Upper lobe of left lung (tissue), 6 donors: ENCODE measurements around the gene BHMT. TPM values are rescaled to one million over a fixed set of nuclear protein-coding genes. Genes with fewer than 3 reads are reported as not detected.

Source experiments
- ATAC-seq, 2 donors: fragments of 200-7000 bp; cut with Tn5 transposase; one replicate each; pipeline ENCODE4 v1.9.1; 2022; ENCODE audit warnings: mild to moderate bottlenecking in 2 of 2, moderate library complexity in 2 of 2; ENCODE audit not compliant: low FRiP score in 2 of 2
- DNase-seq, 2 donors: peaks; one replicate each; pipeline ENCODE4 v3.0.0-alpha.2; 2019 to 2020
- H3K27ac ChIP-seq, 4 donors: fragments of 200-600 bp; sonication (generic); one replicate each; pipeline ENCODE4 v1.5.1; 2016 to 2019
- H3K27me3 ChIP-seq, 4 donors: fragments of 200-600 bp; sonication (generic); one replicate each; pipeline ENCODE4 v1.5.1; 2017 to 2019
- H3K36me3 ChIP-seq, 4 donors: fragments of 200-600 bp; sonication (generic); one replicate each; pipeline ENCODE4 v1.5.1; 2016 to 2019
- H3K4me1 ChIP-seq, 4 donors: fragments of 200-600 bp; sonication (generic); one replicate each; pipeline ENCODE4 v1.5.1; 2018 to 2019
- H3K4me3 ChIP-seq, 4 donors: fragments of 200-600 bp; sonication (generic); one replicate each; pipeline ENCODE4 v1.5.1; 2017 to 2019; ENCODE audit warnings: mild to moderate bottlenecking in 2 of 4, moderate library complexity in 1 of 4
- H3K9me3 ChIP-seq, 4 donors: fragments of 200-600 bp; sonication (generic); one replicate each; pipeline ENCODE4 v1.5.1; 2018 to 2019
- EP300 ChIP-seq, 4 donors: sonication (generic); formaldehyde crosslinking; IDR thresholded peaks; one replicate each; pipeline ENCODE4 v1.5.1; 2017; ENCODE audit warnings: antibody characterized with exemption in 4 of 4, control low read depth in 2 of 4
- POLR2A ChIP-seq, 4 donors: fragments of 450-650 bp; IDR thresholded peaks; one replicate each; pipeline ENCODE4 v1.5.1; 2016 to 2017; ENCODE audit warnings: antibody characterized with exemption in 4 of 4, mild to moderate bottlenecking in 2 of 4
- POLR2AphosphoS5 ChIP-seq, 2 donors: sonication (generic); formaldehyde crosslinking; IDR thresholded peaks; one replicate each; pipeline ENCODE4 v1.5.1; 2017; ENCODE audit warnings: antibody characterized with exemption in 2 of 2
- WGBS, 2 donors: methylation state at CpG; one replicate each; pipeline ENCODE4 v1.1.5; 2017 to 2018; 5-methylcytosine and 5-hydroxymethylcytosine counted together
- total RNA-seq, 6 donors: library from RNA; depleted of rRNA in 4 of 6; stranded (reverse); fragments of >200 nt in 4 of 6; gene quantifications; one replicate each; pipeline versions ENCODE4 v1.1.0 to v1.2.1, GENCODE V29; 2016 to 2021
- TF ChIP-seq, protein P1 (sequence below), 6 experiments: fragments of 450-650 bp in 4 of 6; fragments of 200-600 bp in 2 of 6; sonication (generic) in 2 of 6; IDR thresholded peaks; one replicate each; pipeline ENCODE4 v1.5.1; 2016 to 2019; ENCODE audit warnings: antibody characterized with exemption in 6 of 6
- donor health status: DM: no; HTN: no; CAD: no; lungs with moderate emphysema.
- donor health status: DM: no; HTN: yes; CAD: no; lungs with severe emphysema.

Gene BHMT, protein sequence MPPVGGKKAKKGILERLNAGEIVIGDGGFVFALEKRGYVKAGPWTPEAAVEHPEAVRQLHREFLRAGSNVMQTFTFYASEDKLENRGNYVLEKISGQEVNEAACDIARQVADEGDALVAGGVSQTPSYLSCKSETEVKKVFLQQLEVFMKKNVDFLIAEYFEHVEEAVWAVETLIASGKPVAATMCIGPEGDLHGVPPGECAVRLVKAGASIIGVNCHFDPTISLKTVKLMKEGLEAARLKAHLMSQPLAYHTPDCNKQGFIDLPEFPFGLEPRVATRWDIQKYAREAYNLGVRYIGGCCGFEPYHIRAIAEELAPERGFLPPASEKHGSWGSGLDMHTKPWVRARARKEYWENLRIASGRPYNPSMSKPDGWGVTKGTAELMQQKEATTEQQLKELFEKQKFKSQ
- total RNA-seq, result 1 to 10 TPM in 1 of 6 donors, under 1 TPM in 2, not detected in 3; 0.26 to 1.4 (median 0.84) TPM

DNA sequence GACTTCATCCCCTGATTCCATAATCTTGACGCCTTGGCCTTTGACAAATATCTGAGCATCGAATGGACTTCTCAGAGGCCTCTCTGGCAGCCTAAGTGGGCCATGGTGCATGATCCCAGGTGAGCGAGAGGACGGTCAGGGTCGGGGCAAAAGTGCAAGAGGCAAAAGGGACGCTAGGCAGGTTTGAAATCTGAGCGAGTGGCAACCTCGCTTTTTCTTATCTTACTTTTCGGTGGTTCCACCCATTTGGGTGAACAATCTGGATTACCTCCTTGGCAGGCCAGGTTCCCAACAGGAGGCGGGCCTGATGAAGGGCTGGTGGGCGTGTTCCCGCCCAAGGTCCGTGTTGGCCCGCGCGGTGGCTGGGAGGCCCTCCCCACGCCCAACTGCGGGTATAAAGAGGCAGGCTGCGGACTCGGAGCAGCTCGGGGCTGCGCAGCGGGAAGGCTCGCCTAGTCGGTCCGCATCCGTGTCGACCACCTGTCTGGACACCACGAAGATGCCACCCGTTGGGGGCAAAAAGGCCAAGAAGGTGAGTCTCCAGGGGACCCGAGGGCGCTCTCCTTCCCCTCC is at the start of gene BHMT:
Gene BHMT (plus strand): TSS at position 423 of the 573 bp plus-strand sequence. CDS start 77 bp downstream, at position 500.
- H3K4me1 ChIP-seq, result peaks cover 0 to 10% (median 2%) of the 10 kb centered on the region in 4 donors
- peak within 1 kb of the TSS in 1 of 4 donors; percentile 8 for H3K4me3 ChIP-seq
- ATAC-seq (peak; percentile 24 to 38), DNase-seq (peak in 1 of 2 donors; percentile 72)
- no peak for TF ChIP-seq POLR2A (IDR thresholded peaks at IDR 0.05)
- TF ChIP-seq EP300 (IDR thresholded peaks at IDR 0.05), result no peak
- no peak for TF ChIP-seq POLR2AphosphoS5 (IDR thresholded peaks at IDR 0.05)
- TF ChIP-seq, protein P1, sequence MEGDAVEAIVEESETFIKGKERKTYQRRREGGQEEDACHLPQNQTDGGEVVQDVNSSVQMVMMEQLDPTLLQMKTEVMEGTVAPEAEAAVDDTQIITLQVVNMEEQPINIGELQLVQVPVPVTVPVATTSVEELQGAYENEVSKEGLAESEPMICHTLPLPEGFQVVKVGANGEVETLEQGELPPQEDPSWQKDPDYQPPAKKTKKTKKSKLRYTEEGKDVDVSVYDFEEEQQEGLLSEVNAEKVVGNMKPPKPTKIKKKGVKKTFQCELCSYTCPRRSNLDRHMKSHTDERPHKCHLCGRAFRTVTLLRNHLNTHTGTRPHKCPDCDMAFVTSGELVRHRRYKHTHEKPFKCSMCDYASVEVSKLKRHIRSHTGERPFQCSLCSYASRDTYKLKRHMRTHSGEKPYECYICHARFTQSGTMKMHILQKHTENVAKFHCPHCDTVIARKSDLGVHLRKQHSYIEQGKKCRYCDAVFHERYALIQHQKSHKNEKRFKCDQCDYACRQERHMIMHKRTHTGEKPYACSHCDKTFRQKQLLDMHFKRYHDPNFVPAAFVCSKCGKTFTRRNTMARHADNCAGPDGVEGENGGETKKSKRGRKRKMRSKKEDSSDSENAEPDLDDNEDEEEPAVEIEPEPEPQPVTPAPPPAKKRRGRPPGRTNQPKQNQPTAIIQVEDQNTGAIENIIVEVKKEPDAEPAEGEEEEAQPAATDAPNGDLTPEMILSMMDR (IDR thresholded peaks at IDR 0.05), result no peak
- H3K27me3 ChIP-seq, result peaks cover 0 to 13% (median 11%) of the 10 kb centered on the region in 4 donors
- no peaks in the 10 kb centered on the region for H3K9me3 ChIP-seq
- H3K36me3 ChIP-seq, result no peaks in the 10 kb centered on the region
- H3K27ac ChIP-seq, result no peak within 1 kb of the TSS
- 31 to 63% methylated on average over 11 to 30 of the region's 32 CpGs for WGBS, 2 donors

- WGBS, 2 donors, result 96 to 100% methylated on average over 3 of the region's 3 CpGs
- DNase-seq (no peak), ATAC-seq (no peak)
- Histone ChIP-seq H3K27ac (no peak overlapping the region), H3K27me3 (no peaks in the 10 kb centered on the region), H3K36me3 (no peaks in the 10 kb centered on the region), H3K4me3 (no peak overlapping the region), H3K9me3 (no peaks in the 10 kb centered on the region), H3K4me1 (no peaks in the 10 kb centered on the region)
- TF ChIP-seq EP300 (IDR thresholded peaks at IDR 0.05), result no peak
- TF ChIP-seq POLR2AphosphoS5 (IDR thresholded peaks at IDR 0.05), result no peak
- TF ChIP-seq POLR2A (IDR thresholded peaks at IDR 0.05), result no peak
- TF ChIP-seq, protein P1 (IDR thresholded peaks at IDR 0.05), result no peak
Measured at GRCh38 chr5:79062436-79062835, 49.2 kb upstream of the BHMT start.

DNA sequence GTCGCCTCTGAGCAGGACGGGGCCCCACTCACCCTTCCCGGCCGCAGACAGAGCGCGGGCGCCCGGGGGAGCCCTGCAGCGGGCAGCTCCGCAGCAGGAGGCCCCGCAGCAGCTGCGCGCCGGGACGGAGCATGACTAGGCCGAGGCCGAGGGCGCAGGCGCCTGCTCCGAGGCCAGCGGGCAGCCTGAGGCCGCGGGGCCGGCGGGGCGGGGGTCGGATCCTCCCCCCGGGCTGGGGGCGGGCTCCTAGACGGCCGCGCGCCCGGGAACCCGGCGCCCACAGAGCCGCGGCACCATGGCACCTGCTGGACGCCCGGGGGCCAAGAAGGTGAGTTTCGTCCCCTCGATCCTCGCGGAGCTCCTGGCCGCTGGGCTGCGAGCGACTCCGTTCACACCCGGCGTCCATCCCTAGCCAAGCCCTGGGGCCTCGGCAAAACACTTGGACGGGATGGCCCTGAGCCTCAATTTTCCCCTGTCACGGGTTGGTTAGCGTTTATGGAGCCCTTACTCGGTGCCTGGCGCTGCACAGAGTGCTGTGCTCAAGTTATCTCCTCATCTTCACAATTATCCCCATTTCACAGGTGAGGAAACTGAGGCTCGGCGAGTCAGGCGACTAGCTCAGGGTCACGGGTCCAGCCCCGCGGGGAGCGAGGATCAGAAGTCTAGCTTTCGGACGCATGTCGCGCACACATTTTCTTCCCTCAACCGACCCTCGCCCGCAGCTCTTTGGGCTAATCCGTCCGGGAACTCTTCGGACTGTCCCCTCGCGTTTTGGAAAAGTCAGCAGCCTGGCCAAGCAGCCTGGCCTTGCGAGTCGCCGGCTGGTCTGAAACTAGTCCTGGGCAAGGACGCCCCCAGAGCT is 41.9 kb upstream of the BHMT start, which contains the start of the genes BHMT2 and DMGDH:
Gene BHMT2 (plus strand): TSS at position 280 of the 862 bp plus-strand sequence. CDS start 16 bp downstream, at position 296.
Gene DMGDH (minus strand): TSS at position 187 of the 862 bp plus-strand sequence. CDS start 54 bp downstream, at position 133.
- peaks cover 0 to 6% (median 2%) of the 10 kb centered on the region in 4 donors for H3K27me3 ChIP-seq
- DNase-seq, result peak in 1 of 2 donors; percentile 88
- 51 to 75% methylated on average over 22 to 50 of the region's 79 CpGs for WGBS, 2 donors
- peak in 1 of 2 donors; percentile 93 for ATAC-seq
- TF ChIP-seq POLR2A (IDR thresholded peaks at IDR 0.05) (no peak), EP300 (IDR thresholded peaks at IDR 0.05) (no peak), POLR2AphosphoS5 (IDR thresholded peaks at IDR 0.05) (no peak)
- TF ChIP-seq, protein P1 (IDR thresholded peaks at IDR 0.05), result no peak
- peak within 1 kb of the TSS in 3 of 4 donors; percentile 35 to 44 (median 41) for H3K4me3 ChIP-seq
- peak within 1 kb of the TSS in 1 of 4 donors; percentile 15 for H3K27ac ChIP-seq
- H3K9me3 ChIP-seq, result peaks cover 0 to 3% (median 0%) of the 10 kb centered on the region in 4 donors
- H3K4me1 ChIP-seq, result peaks cover 0 to 12% (median 0%) of the 10 kb centered on the region in 4 donors
- no peaks in the 10 kb centered on the region for H3K36me3 ChIP-seq

- Histone ChIP-seq H3K27me3 (peaks cover 0 to 6% (median 2%) of the 10 kb centered on the region in 4 donors), H3K36me3 (no peaks in the 10 kb centered on the region), H3K4me3 (peak overlapping the region in 3 of 4 donors; percentile 35 to 44 (median 41)), H3K4me1 (peaks cover 0 to 12% (median 0%) of the 10 kb centered on the region in 4 donors), H3K27ac (peak overlapping the region in 1 of 4 donors; percentile 15), H3K9me3 (peaks cover 0 to 3% (median 0%) of the 10 kb centered on the region in 4 donors)
- ATAC-seq (peak; percentile 24 to 29), DNase-seq (no peak)
- TF ChIP-seq, protein P1 (IDR thresholded peaks at IDR 0.05), result no peak
- WGBS, 2 donors, result 38% methylated on average over 9 of the region's 9 CpGs
Measured at GRCh38 chr5:79070350-79070667, 41.3 kb upstream of the BHMT start.
